GM12874 (cell line): Measurements from ENCODE around the gene MGMT.

Experiments used
- TF ChIP-seq, protein P1 (sequence below): IDR thresholded peaks from 2 replicates; pipeline ENCODE4 v1.5.1; 2011; ENCODE audit warnings: low read depth, mild to moderate bottlenecking, control low read depth, low read length, moderate library complexity; ENCODE audit not compliant: insufficient read depth

MGMT gene

DNA sequence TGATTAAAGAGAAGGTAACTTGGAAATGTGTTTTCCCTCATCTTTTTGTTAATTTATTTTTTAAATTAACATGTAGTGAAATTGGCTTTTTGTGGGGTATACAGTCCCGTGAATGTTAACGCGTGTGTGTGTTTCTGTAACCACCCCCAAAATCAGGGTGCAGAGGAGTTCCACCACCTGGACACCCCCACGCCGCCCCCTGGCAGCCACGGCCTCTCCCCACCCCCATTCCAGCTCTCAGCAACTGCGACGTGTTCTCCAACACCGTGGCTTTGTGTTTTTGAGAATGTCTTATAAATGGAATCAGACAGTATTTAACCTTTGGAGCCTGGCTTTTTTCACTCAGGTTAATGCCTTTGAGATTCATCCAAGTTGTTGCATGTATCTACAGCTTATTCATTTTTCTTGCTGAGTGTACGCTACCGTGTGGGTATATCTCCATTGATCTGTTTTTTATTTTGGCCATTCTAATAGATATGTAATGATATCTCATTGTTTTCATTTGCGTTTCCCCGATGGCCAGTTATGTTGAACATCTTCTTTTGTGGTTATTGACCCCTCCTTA, 278.2 kb downstream of the MGMT start:
- TF ChIP-seq, protein P1, sequence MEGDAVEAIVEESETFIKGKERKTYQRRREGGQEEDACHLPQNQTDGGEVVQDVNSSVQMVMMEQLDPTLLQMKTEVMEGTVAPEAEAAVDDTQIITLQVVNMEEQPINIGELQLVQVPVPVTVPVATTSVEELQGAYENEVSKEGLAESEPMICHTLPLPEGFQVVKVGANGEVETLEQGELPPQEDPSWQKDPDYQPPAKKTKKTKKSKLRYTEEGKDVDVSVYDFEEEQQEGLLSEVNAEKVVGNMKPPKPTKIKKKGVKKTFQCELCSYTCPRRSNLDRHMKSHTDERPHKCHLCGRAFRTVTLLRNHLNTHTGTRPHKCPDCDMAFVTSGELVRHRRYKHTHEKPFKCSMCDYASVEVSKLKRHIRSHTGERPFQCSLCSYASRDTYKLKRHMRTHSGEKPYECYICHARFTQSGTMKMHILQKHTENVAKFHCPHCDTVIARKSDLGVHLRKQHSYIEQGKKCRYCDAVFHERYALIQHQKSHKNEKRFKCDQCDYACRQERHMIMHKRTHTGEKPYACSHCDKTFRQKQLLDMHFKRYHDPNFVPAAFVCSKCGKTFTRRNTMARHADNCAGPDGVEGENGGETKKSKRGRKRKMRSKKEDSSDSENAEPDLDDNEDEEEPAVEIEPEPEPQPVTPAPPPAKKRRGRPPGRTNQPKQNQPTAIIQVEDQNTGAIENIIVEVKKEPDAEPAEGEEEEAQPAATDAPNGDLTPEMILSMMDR: no peak

DNA sequence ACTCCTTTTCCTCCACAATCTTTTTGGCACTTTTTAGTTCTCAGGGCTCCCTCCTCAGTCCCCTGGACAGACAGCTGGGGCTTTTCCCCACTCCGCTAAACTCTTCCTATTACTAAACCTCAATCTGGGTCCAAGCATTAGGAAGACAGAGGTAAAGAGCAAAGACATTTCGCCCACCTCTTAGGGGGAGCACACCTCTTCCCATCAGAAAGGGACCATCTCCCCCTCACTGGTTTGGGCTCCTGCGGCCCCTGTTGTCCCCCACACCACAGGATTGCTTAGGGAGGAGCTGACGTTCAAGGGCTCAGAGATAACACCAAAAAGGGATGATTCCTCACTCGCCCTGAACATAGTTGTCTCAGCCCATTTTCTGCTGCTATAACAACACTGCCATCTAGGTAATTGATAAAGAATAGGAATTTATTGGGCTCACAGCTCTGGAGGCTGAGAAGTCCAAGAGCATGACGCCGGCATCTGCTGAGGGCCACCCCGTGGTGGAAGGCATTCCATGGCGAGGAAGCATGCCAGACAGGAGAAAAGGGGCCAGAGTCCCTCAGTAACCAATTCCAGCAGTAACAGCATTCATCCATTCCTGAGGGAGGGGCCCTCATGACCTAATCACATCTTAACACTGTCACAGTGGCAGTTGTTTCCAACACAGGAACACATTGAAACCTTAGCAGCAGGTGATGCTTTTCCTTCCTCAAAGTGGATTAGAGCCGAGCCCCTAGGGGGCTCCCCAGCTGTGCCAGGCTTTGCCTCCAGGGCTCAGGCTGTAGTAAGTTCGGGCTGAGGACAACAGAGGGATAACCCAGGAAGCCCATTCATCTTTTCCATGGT, 287.4 kb downstream of the MGMT start:
- TF ChIP-seq, protein P1: no peak

DNA sequence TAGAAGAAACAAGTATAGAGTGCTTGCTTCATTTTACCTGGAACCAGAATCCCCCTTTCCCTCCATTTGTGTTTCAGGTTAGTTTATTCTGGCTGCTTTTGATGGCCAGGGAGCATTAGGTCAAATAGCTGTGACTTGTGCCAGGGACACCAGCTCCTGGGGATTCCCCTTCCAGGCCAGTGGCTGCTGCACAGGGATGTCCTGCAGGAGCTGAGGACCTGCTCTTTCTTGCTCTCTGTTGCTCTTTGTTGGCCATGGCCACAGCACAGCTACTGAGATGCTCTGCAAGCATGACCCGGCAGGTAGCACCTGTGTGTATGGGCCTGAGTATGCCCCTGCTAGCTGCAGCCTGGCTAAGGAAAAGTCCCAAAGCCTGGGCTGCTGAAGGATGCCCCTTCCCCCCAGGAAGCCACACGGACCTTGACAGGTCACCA, 288.1 kb downstream of the MGMT start:
- TF ChIP-seq, protein P1: no peak

DNA sequence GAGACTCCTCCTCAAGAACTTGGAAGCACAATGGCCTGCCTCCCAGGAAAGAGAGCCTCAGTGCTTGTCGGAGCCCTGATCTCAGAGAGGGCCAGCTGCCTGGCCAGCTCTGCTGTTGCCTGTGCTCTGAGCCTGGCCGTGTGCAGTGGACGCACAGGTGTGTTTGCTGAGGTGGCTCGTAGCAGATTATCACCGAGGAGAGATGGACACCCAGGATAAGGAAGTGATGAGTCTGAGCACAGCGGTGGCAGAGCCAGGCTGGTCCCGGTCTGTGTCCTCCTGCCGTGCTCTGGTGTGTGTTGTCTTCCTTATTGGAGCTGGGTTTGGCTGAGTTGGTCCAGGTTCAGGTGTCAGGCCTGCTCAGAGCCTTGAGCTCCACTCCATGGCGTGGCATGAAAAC, 288.6 kb downstream of the MGMT start:
- TF ChIP-seq, protein P1: no peak

DNA sequence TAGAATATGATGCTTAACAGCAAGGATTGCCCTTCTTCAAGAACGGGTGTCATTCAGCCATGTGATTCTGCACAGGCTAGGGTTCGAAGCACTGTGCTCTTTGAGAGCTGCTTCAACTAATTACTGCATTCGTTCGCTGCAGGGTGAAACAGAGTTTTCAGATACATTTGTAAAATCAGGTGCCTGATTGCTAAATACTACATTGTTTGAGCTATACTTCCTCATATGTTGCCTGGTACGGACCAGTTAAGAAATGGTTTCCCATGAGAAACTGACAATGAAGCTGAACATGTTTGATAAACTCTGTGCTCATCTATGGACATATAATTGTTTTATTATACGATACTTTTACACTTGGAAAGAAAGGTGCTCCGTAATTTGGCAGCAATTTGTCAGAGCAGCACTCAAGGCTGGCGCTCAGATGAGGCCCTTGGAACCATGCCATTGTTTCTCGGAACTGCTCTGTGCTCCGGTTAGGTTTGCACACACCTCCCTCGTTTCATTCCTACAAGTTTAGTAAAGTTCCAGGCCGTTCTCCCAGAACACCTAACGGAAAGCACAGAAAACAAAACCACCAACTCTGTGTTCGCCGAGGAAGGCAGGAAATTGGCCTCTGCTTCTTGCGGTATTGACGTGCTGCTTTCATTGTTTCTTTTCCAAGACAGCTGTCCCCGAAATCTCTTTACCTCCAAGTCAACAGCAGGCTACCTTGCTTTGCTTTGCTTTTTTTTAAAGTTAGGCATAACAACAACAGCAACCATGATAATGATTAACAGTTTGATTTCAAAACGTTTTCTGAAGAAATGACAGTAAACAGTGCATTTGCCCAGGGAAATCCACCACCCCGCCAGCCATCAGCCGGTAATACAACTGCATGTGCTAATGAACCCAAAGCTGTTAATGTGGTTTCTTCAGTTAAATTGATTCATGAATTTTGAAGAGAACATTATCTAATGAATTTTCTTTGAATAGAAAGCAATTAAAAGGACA, 290.2 kb downstream of the MGMT start:
- TF ChIP-seq, protein P1: no peak

DNA sequence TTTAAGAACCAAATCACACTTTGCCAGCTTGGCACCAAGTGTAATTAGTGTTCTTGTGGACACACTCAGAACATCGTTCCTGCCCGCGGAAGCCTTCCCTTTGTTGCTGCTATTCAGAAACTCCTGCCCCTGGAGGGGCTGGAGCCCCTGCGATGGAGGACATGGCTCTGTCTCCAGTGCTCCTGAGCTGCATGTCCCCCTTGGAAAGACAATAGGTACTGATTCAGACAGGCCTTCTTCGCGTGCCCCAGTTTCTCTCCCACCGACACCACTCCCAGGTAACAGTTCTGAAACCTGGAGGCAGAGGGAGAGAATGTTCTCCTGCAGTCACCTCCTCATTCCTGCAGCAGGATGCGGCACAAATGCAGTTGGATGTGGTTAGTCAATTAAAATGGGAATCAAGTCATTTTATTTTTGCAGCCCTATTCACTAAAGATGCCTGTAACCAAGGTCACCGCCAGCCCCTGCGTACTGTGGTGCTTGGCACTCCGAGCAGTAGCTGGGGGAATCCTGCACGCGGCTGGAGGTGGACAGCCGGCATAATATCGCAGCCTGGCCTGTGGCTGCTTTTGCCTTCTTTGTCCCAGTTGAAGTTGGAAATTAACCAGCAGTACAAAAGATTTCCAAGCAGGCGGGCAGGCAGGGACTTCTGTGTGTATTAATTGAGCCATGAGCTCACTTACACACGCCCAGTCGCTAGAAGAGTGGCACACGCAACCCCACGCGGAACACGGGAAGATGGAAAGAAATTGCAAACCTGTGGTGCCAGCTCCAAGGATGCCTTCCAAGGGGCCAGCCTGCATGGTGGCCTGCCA, 291.4 kb downstream of the MGMT start:
- TF ChIP-seq, protein P1: no peak
